HG02885 (cell line): ENCODE results near the gene ZAR1.
"Not testable (repeated sequence)": the region's sequence is repeated elsewhere in the genome, so short reads cannot be mapped to it uniquely, and the experiment has no call there.

Experiments
- ATAC-seq: cut with Tn5 transposase; IDR thresholded peaks from one replicate; pipeline ENCODE4 v1.9.1; 2021; ENCODE audit warnings: mild to moderate bottlenecking; ENCODE audit not compliant: unreplicated experiment, poor library complexity

The ZAR1 gene, protein sequence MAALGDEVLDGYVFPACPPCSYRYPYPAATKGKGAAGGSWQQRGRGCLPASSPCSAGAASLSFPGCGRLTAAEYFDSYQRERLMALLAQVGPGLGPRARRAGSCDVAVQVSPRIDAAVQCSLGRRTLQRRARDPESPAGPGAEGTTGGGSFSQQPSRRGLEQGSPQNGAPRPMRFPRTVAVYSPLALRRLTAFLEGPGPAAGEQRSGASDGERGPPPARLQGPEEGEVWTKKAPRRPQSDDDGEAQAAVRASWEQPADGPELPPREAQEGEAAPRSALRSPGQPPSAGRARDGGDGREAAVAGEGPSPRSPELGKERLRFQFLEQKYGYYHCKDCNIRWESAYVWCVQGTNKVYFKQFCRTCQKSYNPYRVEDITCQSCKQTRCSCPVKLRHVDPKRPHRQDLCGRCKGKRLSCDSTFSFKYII

GRCh38 chr4:48490012-48490679 is at the start of gene ZAR1:
ZAR1 (plus strand) TSS chr4:48490252; CDS start chr4:48490292, 40 bp downstream.
- ATAC-seq = peak; percentile 68

GRCh38 chr4:48440914-48441313 is 49.1 kb upstream of the ZAR1 start:
- not testable (repeated sequence) for ATAC-seq

GRCh38 chr4:48445704-48446103 is 44.3 kb upstream of the ZAR1 start:
- ATAC-seq = no peak

- no peak for ATAC-seq
Observed at GRCh38 chr4:48446642-48447041, 43.4 kb upstream of the ZAR1 start.

- ATAC-seq = no peak
Observed at GRCh38 chr4:48449151-48449550, 40.9 kb upstream of the ZAR1 start.

GRCh38 chr4:48450740-48451139 is 39.3 kb upstream of the ZAR1 start:
- ATAC-seq = no peak

GRCh38 chr4:48451656-48452055 is 38.4 kb upstream of the ZAR1 start:
- not testable (repeated sequence) for ATAC-seq

GRCh38 chr4:48454591-48454990 is 35.5 kb upstream of the ZAR1 start:
- ATAC-seq = no peak

DNA sequence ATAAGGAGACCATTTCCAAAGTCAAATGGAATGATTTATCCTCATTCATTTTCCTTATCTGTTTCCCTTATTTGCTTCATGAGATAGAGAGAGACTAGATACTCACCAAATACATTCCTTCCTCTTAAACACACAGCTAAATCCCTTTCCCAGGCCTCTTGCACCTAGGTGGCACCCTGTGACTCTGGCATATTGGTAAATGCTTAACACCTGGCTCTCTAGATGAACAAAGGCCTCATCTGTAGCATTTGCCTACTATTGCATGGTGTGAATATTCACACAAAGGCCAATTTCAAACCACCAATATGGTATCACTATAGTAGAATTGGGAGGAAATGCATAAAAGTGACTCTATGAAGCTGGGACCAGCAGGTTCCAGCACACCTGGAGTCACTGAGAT is 29.1 kb upstream of the ZAR1 start:
- no peak for ATAC-seq

DNA sequence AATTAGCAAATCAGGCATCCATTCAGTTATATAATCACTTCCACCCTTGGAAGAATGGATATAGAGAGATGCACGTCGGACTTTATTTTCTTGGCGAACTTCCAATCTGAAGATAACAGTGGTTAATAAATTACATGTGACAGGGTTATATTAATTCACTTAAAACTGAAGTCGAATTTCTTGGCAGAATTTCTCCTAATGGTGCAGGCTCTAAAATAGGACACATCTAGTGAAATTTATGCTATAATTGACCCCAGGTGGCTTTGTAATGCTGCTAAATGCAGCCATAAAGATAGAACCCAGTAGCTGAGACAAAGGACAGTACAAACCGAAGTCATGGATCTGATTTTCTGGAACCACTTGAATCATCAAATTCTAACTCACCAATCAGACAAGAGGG is 27.7 kb upstream of the ZAR1 start:
- no peak for ATAC-seq

DNA sequence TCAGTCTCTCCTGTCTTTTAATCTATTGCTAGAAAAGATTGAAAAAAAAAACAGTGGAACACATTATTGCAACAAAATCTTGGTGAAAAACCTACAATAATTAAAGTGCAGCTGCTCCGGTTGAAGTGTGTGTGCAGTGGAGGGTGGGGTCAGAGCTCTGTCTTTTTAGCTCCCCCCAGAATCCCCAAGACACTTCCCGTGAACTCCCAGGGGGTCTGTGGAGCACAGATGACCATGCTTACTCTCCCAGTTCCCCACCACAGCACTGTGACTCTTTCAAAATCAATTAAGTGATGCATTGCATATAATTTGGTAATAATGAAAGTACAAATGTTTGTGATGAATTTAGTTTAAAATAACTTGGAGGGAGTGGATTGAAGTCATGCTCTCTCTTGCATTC is 22.6 kb upstream of the ZAR1 start:
- ATAC-seq = no peak

GRCh38 chr4:48467891-48468290 is 22.2 kb upstream of the ZAR1 start:
- no peak for ATAC-seq

DNA sequence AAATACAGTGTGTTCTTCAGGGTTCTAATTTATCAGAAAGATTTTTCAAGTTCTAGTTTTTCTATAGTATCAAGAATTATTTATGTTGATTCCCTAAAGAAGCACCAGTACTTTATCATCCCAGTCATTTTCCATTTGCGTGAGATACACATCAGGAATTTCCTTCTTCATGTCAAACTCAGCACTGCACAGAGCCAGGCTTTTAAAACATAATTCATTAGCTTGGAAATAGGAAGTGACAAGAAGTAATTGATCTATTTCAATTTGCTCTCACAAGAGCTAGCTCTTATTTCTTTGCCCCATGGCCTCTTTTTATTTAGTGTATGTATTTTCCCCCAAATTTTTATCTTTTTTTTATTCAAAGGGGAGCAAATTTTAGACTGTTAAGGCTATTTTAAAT is 19.9 kb upstream of the ZAR1 start:
- no peak for ATAC-seq

GRCh38 chr4:48470570-48470969 is 19.5 kb upstream of the ZAR1 start:
- no peak for ATAC-seq

DNA sequence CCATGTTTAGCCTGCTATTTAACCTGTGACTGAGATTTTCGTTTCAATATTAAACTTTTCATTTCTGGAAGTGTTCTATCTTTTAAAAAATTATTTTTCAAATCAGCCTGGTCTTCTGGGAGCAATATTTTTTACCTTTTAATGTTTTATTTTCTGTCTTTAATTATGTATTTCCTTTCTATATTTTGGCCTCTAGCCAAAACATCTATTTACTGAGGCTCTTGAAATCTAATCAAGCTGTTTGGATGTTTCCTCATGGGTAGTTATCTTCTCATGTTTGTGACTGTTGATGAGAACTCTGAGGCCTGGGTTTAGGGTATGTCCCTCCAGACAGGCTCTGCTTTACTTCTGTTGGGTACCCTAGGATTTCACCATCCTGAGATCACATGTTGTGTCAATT is 17.3 kb upstream of the ZAR1 start:
- ATAC-seq = no peak

GRCh38 chr4:48475770-48476169 is 14.3 kb upstream of the ZAR1 start:
- ATAC-seq = no peak

DNA sequence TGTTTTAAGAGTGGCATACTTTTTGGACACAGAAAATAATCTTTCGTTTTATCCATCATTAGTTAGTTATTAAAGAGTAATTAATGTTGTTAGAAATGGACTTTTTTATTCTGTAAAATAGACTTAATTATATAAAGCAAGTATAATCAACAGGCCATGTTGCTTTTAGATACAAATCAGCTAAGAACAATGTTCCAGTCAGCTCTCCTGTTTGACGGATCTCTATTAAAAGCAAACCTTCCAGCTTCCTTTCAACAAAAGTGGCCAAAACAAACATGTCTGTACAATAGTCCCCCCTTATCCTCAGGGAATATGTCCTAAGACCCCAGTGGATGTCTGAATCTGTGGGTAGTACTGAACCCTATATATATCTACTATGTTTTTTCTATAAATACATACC is 11.8 kb upstream of the ZAR1 start:
- ATAC-seq = no peak

DNA sequence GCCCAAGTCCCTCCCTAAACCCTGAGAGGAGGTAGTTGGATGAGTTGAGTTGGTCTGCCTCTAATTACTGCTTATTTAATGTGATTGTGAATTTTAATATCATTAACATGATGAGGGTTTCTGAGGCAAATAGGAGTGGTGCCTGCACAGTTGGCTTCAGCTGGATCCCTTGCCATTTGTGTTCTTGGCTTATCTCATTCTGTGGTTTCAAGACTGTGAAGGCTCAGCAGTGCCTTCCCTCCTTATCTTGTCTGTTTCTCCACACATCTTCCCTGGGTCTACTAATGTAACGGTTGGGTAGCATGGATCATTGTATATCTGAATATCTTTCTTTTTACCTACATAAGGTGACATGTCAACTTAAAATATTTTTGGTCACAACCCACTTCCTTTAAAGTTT is 8.5 kb upstream of the ZAR1 start:
- ATAC-seq = no peak

GRCh38 chr4:48483006-48483776 is 6.9 kb upstream of the ZAR1 start, which contains the start of gene SLC10A4:
SLC10A4 (plus strand) TSS chr4:48483343; CDS start chr4:48483562, 219 bp downstream.
- no peak for ATAC-seq

DNA sequence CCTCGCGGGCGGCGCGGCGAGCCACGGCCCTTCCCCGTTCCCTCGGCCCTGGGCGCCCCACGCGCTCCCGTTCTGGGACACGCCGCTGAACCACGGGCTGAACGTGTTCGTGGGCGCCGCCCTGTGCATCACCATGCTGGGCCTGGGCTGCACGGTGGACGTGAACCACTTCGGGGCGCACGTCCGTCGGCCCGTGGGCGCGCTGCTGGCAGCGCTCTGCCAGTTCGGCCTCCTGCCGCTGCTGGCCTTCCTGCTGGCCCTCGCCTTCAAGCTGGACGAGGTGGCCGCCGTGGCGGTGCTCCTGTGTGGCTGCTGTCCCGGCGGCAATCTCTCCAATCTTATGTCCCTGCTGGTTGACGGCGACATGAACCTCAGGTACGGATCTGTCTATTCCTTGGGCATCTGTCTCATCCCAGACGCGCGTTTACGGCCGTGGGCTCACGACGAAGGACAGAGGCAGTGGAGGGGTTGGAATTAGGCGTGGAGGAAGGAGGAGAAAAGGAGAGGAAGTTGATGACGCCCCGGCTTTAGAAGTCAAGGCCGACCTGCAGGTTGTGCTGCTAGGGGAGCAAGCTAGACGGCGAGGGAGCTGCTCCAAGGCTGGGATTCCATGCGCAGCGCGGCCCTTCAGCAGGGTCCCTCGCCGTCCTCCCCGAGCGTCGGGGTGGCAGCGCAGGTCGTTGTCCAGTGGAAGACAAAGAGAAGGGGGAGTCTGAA is 6.1 kb upstream of the ZAR1 start:
- no peak for ATAC-seq
